Body of pancreas (tissue), 4 donors: ENCODE data around the gene TMEM208. TPM values are rescaled to one million over a fixed set of nuclear protein-coding genes. Genes with fewer than 3 reads are reported as not detected.
A peak's percentile ranks its signal among the peaks of the same experiment; 100 is the strongest.

Experiments used
- ATAC-seq: fragments of 150-250 bp; one replicate; pipeline ENCODE4 v1.9.1; 2016
- DNase-seq, 4 donors: peaks; one replicate each; pipeline ENCODE4 v3.0.0-alpha.2; 2019
- H3K27ac ChIP-seq, 4 donors: fragments of 200-600 bp; sonication (generic); 1 replicate in 3 of 4; 2 replicates in 1 of 4; pipeline versions ENCODE4 v1.5.1 to v1.6.1; 2016 to 2019; ENCODE audit warnings: mild to moderate bottlenecking in 1 of 4, mixed read lengths in 1 of 4, moderate library complexity in 1 of 4
- H3K27me3 ChIP-seq, 2 donors: fragments of 200-600 bp; sonication (generic); one replicate each; pipeline ENCODE4 v1.6.0; 2016; ENCODE audit warnings: mild to moderate bottlenecking in 1 of 2
- H3K36me3 ChIP-seq, 2 donors: fragments of 200-600 bp; sonication (generic); replicated peaks in 1 of 2; 2 replicates each; pipeline ENCODE4 v1.5.1; 2016; ENCODE audit warnings: low read depth in 2 of 2; ENCODE audit not compliant: insufficient read depth in 1 of 2
- H3K4me1 ChIP-seq: fragments of 200-600 bp; sonication (generic); one replicate; pipeline ENCODE4 v1.6.0; 2016
- H3K4me3 ChIP-seq, 2 donors: fragments of 200-600 bp; sonication (generic); 1 replicate in 1 of 2; 2 replicates in 1 of 2; pipeline ENCODE4 v1.5.1; 2016 to 2019
- H3K9me3 ChIP-seq, 3 donors: fragments of 200-600 bp; sonication (generic); 1 replicate in 2 of 3; 2 replicates in 1 of 3; pipeline ENCODE4 v1.5.1; 2016
- POLR2A ChIP-seq, 3 donors: fragments of 450-650 bp; IDR thresholded peaks; one replicate each; pipeline ENCODE4 v1.6.1; 2016; ENCODE audit warnings: antibody characterized with exemption in 3 of 3, mild to moderate bottlenecking in 2 of 3
- WGBS, 2 donors: methylation state at CpG; one replicate each; pipeline ENCODE4 v1.1.5; 2017; 5-methylcytosine and 5-hydroxymethylcytosine counted together
- intact Hi-C: fragments of 100-400 bp; cut with DNase I; formaldehyde crosslinking; loops from one replicate; pipeline ENCODE4 v1.15.1; 2023
- total RNA-seq, 2 donors: library from RNA; depleted of rRNA; stranded (reverse); fragments of >200 nt; gene quantifications; one replicate each; pipeline ENCODE4 v1.1.0, GENCODE V29; 2016
- TF ChIP-seq, protein P1 (sequence below), 7 experiments: fragments of 450-650 bp in 4 of 7; fragments of 200-600 bp in 3 of 7; sonication (generic) in 3 of 7; IDR thresholded peaks; one replicate each; pipeline ENCODE4 v1.5.1; 2016 to 2019; ENCODE audit warnings: antibody characterized with exemption in 7 of 7

TMEM208 gene
- total RNA-seq, 2 donors from 2014 or later, result 35.8 to 48.1 TPM

- Histone ChIP-seq H3K4me1 (peaks cover 68% of the 10 kb centered on the region), H3K27ac (peak overlapping the region; percentile 19 to 97 (median 88)), H3K9me3 (no peaks in the 10 kb centered on the region), H3K27me3 (peaks cover 0 to 12% of the 10 kb centered on the region in 2 donors), H3K4me3 (no peak overlapping the region), H3K36me3 (no peaks in the 10 kb centered on the region)
- 31 to 51% methylated on average over 4 to 5 of the region's 5 CpGs for WGBS, 2 donors
- intact Hi-C loops, result no loop called here
- DNase-seq (peak in 3 of 4 donors; percentile 44 to 77 (median 53)), ATAC-seq (no peak)
- TF ChIP-seq, protein P1, sequence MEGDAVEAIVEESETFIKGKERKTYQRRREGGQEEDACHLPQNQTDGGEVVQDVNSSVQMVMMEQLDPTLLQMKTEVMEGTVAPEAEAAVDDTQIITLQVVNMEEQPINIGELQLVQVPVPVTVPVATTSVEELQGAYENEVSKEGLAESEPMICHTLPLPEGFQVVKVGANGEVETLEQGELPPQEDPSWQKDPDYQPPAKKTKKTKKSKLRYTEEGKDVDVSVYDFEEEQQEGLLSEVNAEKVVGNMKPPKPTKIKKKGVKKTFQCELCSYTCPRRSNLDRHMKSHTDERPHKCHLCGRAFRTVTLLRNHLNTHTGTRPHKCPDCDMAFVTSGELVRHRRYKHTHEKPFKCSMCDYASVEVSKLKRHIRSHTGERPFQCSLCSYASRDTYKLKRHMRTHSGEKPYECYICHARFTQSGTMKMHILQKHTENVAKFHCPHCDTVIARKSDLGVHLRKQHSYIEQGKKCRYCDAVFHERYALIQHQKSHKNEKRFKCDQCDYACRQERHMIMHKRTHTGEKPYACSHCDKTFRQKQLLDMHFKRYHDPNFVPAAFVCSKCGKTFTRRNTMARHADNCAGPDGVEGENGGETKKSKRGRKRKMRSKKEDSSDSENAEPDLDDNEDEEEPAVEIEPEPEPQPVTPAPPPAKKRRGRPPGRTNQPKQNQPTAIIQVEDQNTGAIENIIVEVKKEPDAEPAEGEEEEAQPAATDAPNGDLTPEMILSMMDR (IDR thresholded peaks at IDR 0.05), result peak in 1 of 7 experiments; percentile 3
- TF ChIP-seq POLR2A (IDR thresholded peaks at IDR 0.05), result peak in 1 of 3 donors; percentile 27
Observed at GRCh38 chr16:67244387-67245185, 17.7 kb downstream of the TMEM208 start.

GRCh38 chr16:67245186-67245585, 18.3 kb downstream of the TMEM208 start:
- peak overlapping the region; percentile 19 to 97 (median 88) for H3K27ac ChIP-seq
- intact Hi-C loops, result no loop called here
- peaks cover 0 to 18% of the 10 kb centered on the region in 2 donors for H3K27me3 ChIP-seq
- H3K36me3 ChIP-seq, result no peaks in the 10 kb centered on the region
- ATAC-seq (no peak), DNase-seq (no peak)
- no peak overlapping the region for H3K4me3 ChIP-seq
- H3K4me1 ChIP-seq, result peaks cover 66% of the 10 kb centered on the region
- H3K9me3 ChIP-seq, result no peaks in the 10 kb centered on the region
- TF ChIP-seq, protein P1 (IDR thresholded peaks at IDR 0.05), result no peak
- no peak for TF ChIP-seq POLR2A (IDR thresholded peaks at IDR 0.05)
- 61 to 73% methylated on average over 4 of the region's 4 CpGs for WGBS, 2 donors

- intact Hi-C loops, result no loop called here
- peak overlapping the region; percentile 19 to 97 (median 88) for H3K27ac ChIP-seq
Observed at GRCh38 chr16:67245674-67246080, 18.7 kb downstream of the TMEM208 start.

GRCh38 chr16:67246081-67246755, 19.3 kb downstream of the TMEM208 start:
- 0% methylated on average over 10 to 31 of the region's 48 CpGs for WGBS, 2 donors
- TF ChIP-seq, protein P1 (IDR thresholded peaks at IDR 0.05), result peak in 6 of 7 experiments; percentile 2 to 35 (median 18)
- TF ChIP-seq POLR2A (IDR thresholded peaks at IDR 0.05), result no peak
- Histone ChIP-seq H3K27ac (peak overlapping the region; percentile 83 to 97 (median 92)), H3K27me3 (peaks cover 0 to 18% of the 10 kb centered on the region in 2 donors), H3K36me3 (no peaks in the 10 kb centered on the region), H3K4me3 (peak overlapping the region; percentile 33 to 68), H3K4me1 (peaks cover 57% of the 10 kb centered on the region), H3K9me3 (no peaks in the 10 kb centered on the region)
- peak; percentile 67 to 78 (median 77) for DNase-seq
- intact Hi-C loops, result no loop called here
- peak; percentile 28 for ATAC-seq

More at GRCh38 chr16:67245674-67246080, 18.7 kb downstream of the TMEM208 start:
- DNase-seq (no peak), ATAC-seq (no peak)
- whole genome bisulfite sequencing, 2 donors, result 8 to 29% methylated on average over 4 to 8 of the region's 8 CpGs
- H3K4me3 ChIP-seq, result peak overlapping the region; percentile 33 to 68
- peaks cover 0 to 18% of the 10 kb centered on the region in 2 donors for H3K27me3 ChIP-seq
- H3K9me3 ChIP-seq, result no peaks in the 10 kb centered on the region
- no peak for TF ChIP-seq POLR2A (IDR thresholded peaks at IDR 0.05)
- TF ChIP-seq, protein P1 (IDR thresholded peaks at IDR 0.05), result no peak
- no peaks in the 10 kb centered on the region for H3K36me3 ChIP-seq
- H3K4me1 ChIP-seq, result peaks cover 61% of the 10 kb centered on the region
